DOHH2 (cell line): ENCODE results near the gene IKZF3.
"Not testable (repeated sequence)": the region's sequence is repeated elsewhere in the genome, so short reads cannot be mapped to it uniquely, and the experiment has no call there.

ENCODE experiments used
- H3F3A ChIP-seq: fragments of 200-600 bp; sonication (generic), shearing (Covaris generic); 2 replicates; pipeline ENCODE4 v1.6.0; 2016; ENCODE audit warnings: antibody characterized with exemption, mild to moderate bottlenecking; ENCODE audit not compliant: control insufficient read depth, insufficient read depth
- H3K27ac ChIP-seq: fragments of 200-600 bp; sonication (generic); 2 replicates; pipeline ENCODE4 v1.5.1; 2014; ENCODE audit warnings: low read depth, mild to moderate bottlenecking, low read length, moderate library complexity
- H3K27me3 ChIP-seq: fragments of 200-600 bp; sonication (generic); 2 replicates; pipeline ENCODE4 v1.6.1; 2014; ENCODE audit warnings: mild to moderate bottlenecking, low read length, mixed read lengths; ENCODE audit not compliant: control insufficient read depth
- H3K36me3 ChIP-seq: fragments of 200-600 bp; sonication (generic); 2 replicates; pipeline ENCODE4 v1.6.1; 2014; ENCODE audit warnings: mild to moderate bottlenecking, low read length, moderate library complexity, mixed read lengths; ENCODE audit not compliant: control insufficient read depth
- H3K4me1 ChIP-seq: fragments of 200-600 bp; sonication (generic); 2 replicates; pipeline ENCODE4 v1.6.1; 2014; ENCODE audit warnings: mild to moderate bottlenecking, low read length, mixed read lengths; ENCODE audit not compliant: control insufficient read depth
- H3K4me2 ChIP-seq: fragments of 200-600 bp; sonication (generic); 2 replicates; pipeline ENCODE4 v1.6.0; 2014; ENCODE audit warnings: mild to moderate bottlenecking, low read length, moderate library complexity
- H3K4me3 ChIP-seq: fragments of 200-600 bp; sonication (generic); 2 replicates; pipeline ENCODE4 v1.5.1; 2014; ENCODE audit warnings: mild to moderate bottlenecking, low read length, mixed read lengths
- H3K79me2 ChIP-seq: fragments of 200-600 bp; sonication (generic); 2 replicates; pipeline ENCODE4 v1.6.1; 2014; ENCODE audit warnings: mild to moderate bottlenecking, low read length, mixed read lengths; ENCODE audit not compliant: control insufficient read depth
- H3K9me2 ChIP-seq: fragments of 200-600 bp; sonication (generic); replicated peaks from 2 replicates; pipeline ENCODE4 v1.6.1; 2014; ENCODE audit warnings: mild to moderate bottlenecking, low read length, mixed read lengths; ENCODE audit not compliant: control insufficient read depth
- H3K9me3 ChIP-seq: fragments of 200-600 bp; sonication (generic); 2 replicates; pipeline ENCODE4 v1.6.1; 2014; ENCODE audit warnings: antibody characterized with exemption, low read length, mixed read lengths; ENCODE audit not compliant: control insufficient read depth, insufficient read depth
- H4K20me1 ChIP-seq: fragments of 200-600 bp; sonication (generic); 2 replicates; pipeline ENCODE4 v1.6.0; 2014; ENCODE audit warnings: low read depth, mild to moderate bottlenecking, antibody characterized with exemption, low read length, moderate library complexity; ENCODE audit not compliant: control insufficient read depth, insufficient read depth
- EZH2phosphoT487 ChIP-seq: fragments of 200-600 bp; sonication (generic); IDR thresholded peaks from 2 replicates; pipeline ENCODE4 v1.6.1; 2017; ENCODE audit warnings: borderline replicate concordance, mild to moderate bottlenecking, antibody characterized with exemption, low read length, moderate library complexity, mixed read lengths
- TF ChIP-seq, protein P1 (sequence below): fragments of 200-600 bp; sonication (generic); IDR thresholded peaks from one replicate; pipeline ENCODE4 v1.5.1; 2014; ENCODE audit warnings: antibody characterized with exemption, mild to moderate bottlenecking, low read depth, low read length; ENCODE audit not compliant: poor library complexity, severe bottlenecking

IKZF3 gene

DNA sequence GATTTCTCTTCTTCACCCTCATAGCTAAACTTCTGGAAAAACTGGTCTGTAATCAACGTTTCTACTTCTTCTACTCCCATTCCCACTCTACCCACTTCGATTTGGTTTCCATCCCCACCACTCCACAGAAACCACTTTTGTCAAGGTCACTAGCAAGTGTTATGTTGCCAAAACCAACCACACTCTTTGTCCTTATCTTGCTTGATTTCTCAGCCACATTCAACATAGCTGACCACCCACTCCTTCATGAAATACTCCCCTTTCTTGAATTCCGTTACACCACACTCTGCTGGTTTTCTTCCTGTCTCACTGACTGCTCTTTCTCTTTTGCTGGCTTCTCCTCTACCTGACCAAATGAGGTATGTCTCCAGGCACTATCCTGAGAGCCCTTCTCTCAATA is 11.9 kb downstream of the IKZF3 start:
- peaks cover 82% of the 10 kb centered on the region for H3K4me1 ChIP-seq
- H3K36me3 ChIP-seq = peaks cover 74% of the 10 kb centered on the region
- H3K9me3 ChIP-seq = no peaks in the 10 kb centered on the region
- H4K20me1 ChIP-seq = peaks cover 8% of the 10 kb centered on the region; the same call in 1 of the 2 replicates
- peaks cover 41% of the 10 kb centered on the region for H3F3A ChIP-seq
- peaks cover 96% of the 10 kb centered on the region for H3K79me2 ChIP-seq
- H3K27ac ChIP-seq = peak overlapping the region; percentile 37
- no peaks in the 10 kb centered on the region for H3K27me3 ChIP-seq
- H3K4me3 ChIP-seq = peak overlapping the region; percentile 24
- peak overlapping the region; percentile 24 for H3K4me2 ChIP-seq
- no peaks in the 10 kb centered on the region for H3K9me2 ChIP-seq
- no peak for TF ChIP-seq EZH2phosphoT487
- TF ChIP-seq, protein P1, sequence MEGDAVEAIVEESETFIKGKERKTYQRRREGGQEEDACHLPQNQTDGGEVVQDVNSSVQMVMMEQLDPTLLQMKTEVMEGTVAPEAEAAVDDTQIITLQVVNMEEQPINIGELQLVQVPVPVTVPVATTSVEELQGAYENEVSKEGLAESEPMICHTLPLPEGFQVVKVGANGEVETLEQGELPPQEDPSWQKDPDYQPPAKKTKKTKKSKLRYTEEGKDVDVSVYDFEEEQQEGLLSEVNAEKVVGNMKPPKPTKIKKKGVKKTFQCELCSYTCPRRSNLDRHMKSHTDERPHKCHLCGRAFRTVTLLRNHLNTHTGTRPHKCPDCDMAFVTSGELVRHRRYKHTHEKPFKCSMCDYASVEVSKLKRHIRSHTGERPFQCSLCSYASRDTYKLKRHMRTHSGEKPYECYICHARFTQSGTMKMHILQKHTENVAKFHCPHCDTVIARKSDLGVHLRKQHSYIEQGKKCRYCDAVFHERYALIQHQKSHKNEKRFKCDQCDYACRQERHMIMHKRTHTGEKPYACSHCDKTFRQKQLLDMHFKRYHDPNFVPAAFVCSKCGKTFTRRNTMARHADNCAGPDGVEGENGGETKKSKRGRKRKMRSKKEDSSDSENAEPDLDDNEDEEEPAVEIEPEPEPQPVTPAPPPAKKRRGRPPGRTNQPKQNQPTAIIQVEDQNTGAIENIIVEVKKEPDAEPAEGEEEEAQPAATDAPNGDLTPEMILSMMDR = no peak

DNA sequence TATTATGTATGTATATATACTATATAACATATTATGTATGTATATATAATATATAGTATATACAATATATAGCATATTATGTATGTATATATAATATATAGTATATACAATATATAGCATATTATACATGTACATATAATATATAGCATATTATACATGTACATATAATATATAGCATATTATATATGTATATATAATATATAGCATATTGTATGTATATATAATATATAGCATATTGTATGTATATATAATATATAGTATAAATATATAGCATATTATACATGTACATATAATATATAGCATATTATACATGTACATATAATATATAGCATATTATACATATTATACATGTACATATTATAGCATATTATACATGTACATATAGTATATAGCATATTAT is 13.9 kb downstream of the IKZF3 start:
- Histone ChIP-seq H3K36me3 (peaks cover 88% of the 10 kb centered on the region), H3F3A (peaks cover 39% of the 10 kb centered on the region), H3K79me2 (peaks cover 96% of the 10 kb centered on the region), H4K20me1 (peaks cover 12% of the 10 kb centered on the region; the same call in 1 of the 2 replicates), H3K4me1 (peaks cover 80% of the 10 kb centered on the region)
- not testable (repeated sequence) for H3K4me3 ChIP-seq, H3K9me2 ChIP-seq, H3K27ac ChIP-seq, H3K9me3 ChIP-seq, H3K4me2 ChIP-seq, H3K27me3 ChIP-seq

DNA sequence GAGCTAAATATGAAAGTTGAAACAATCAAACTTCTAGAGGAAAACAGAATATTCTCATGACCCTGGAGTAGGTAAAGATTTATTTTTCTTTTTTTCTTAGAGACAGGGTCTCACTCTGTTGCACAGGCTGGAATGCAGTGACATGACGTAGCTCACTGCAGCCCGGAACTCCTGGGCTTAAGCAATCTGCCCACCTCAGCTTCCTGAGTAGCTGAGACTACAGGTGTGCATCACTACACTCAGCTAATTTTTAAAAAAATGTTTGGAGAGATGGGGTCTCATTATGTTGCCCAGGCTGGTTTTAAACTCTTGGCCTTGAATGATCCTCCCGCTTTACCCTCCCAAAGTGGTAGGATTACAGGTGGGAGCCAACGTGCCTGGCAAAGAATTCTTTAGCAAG is 15.5 kb downstream of the IKZF3 start:
- peak overlapping the region; percentile 55 for H3K4me2 ChIP-seq
- H3K9me2 ChIP-seq = no peaks in the 10 kb centered on the region
- peaks cover 96% of the 10 kb centered on the region for H3K79me2 ChIP-seq
- no peaks in the 10 kb centered on the region for H3K27me3 ChIP-seq
- peak overlapping the region; percentile 30 for H3K4me3 ChIP-seq
- peaks cover 33% of the 10 kb centered on the region for H3F3A ChIP-seq
- H3K36me3 ChIP-seq = peaks cover 86% of the 10 kb centered on the region
- TF ChIP-seq, protein P1 = no peak
- no peak for TF ChIP-seq EZH2phosphoT487
- H3K4me1 ChIP-seq = peaks cover 69% of the 10 kb centered on the region
- no peaks in the 10 kb centered on the region for H3K9me3 ChIP-seq
- peak overlapping the region; percentile 46 for H3K27ac ChIP-seq
- peaks cover 12% of the 10 kb centered on the region; the same call in 1 of the 2 replicates for H4K20me1 ChIP-seq

DNA sequence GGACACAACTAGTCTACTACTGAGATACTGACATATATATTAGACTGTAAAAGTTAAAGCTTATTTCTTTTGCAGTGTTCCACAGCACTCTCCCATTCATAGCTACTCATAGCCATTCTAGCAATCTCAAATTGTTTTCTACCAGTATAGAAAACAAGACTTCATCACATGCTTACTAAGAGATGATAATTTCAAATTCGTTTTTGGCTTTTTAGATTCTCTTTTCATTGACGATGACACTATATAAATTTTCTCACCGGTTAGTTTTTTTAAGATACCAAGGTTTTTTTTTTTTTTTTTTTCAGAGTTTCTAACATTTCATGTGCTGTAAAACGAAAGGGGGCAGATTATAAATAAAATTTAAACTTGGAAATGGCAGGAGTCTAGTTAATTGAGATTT is 17.9 kb downstream of the IKZF3 start:
- H3K27me3 ChIP-seq = no peaks in the 10 kb centered on the region
- H3K4me1 ChIP-seq = peaks cover 50% of the 10 kb centered on the region

More for the DNA sequence above, 17.9 kb downstream of the IKZF3 start:
- no peak overlapping the region for H3K4me3 ChIP-seq
- H4K20me1 ChIP-seq = peaks cover 12% of the 10 kb centered on the region; the same call in 1 of the 2 replicates
- TF ChIP-seq EZH2phosphoT487 = no peak
- TF ChIP-seq, protein P1 = no peak
- no peak overlapping the region for H3K4me2 ChIP-seq
- peaks cover 87% of the 10 kb centered on the region for H3K36me3 ChIP-seq
- H3K9me3 ChIP-seq = no peaks in the 10 kb centered on the region
- H3K79me2 ChIP-seq = peaks cover 96% of the 10 kb centered on the region
- H3K9me2 ChIP-seq = no peaks in the 10 kb centered on the region
- peak overlapping the region; percentile 9; the same call in 1 of the 2 replicates for H3K27ac ChIP-seq
- H3F3A ChIP-seq = peaks cover 15% of the 10 kb centered on the region
